ENCODE data around the gene TSPAN6. TPM values are rescaled to one million over a fixed set of nuclear protein-coding genes. Genes with fewer than 3 reads are reported as not detected.

TSPAN6 gene
- total and polyA plus RNA-seq, 2 donors (not counting 3 experiments of a cell fraction or from before 2014, with no cell fraction given): 43.1 to 65.5 TPM

DNA sequence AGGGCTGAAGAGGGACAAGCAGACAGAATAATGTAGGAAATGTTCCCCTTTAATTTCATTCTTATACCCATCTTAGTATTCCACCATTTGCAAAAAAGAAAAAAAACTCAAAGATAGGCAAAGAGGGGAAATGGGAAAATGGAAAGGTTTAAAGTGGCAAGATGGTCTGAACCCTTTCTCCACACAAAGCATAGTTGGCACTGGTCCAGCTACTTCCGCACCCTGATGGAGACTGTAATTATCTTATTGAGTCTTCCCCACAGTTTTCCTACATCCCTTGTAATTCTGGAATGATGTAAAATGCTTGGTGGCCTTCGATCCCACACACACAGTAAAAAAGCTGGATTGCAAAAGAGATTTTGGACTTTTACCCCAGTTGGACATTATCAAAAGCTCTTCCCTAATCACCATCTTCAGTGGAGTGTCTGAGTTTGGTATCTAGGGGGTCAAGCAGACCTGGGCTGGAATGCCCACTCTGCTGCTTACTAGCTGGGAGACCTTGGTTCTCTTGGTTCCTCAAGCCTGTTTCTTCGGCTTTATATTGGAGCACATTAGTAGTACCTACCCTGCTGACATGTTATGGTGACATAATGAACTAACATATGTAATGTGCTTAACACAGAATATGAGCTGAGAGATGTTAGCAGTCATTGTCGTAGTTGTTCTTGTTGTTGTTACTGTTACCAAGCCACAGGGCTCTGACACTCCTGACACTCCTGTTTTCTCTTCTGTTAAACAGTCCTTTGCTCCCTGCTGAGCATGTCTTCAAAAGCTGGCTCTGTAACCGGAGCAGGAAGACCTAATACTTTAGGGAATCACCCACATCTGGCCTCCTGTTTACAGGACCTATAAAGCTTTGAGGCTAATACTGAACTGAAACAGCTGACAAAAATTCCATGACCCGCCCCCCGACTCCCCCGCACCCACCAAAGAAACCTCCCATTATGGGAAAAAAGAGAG lies 12.1 kb upstream of the TSPAN6 start:
- H2AFZ ChIP-seq (ENCODE audit: low read depth, low read length): no peak overlapping the region
- peak overlapping the region; percentile 52 for H3K4me2 ChIP-seq (ENCODE audit: insufficient read depth, low read length)
- BruUV-seq (replicated peaks): no TSS peak
- ChIA-PET CTCF (interaction anchor here (0.6 to 6.8 kb wide), 7 partner anchors 11 to 120 kb away, joined by 3 to 48 read pairs (median 4); partner anchors contain the start of gene TSPAN6), POLR2A (interaction anchor here (1.1 kb wide), 1 partner anchor 12 kb away, joined by 5 read pairs; the partner anchor contains the start of gene TSPAN6)
- peaks cover 76% of the 10 kb centered on the region for H3K4me1 ChIP-seq (ENCODE audit: control insufficient read depth, extremely low read depth, insufficient read depth, low read length)
- FAIRE-seq (peak; percentile 38), DNase-seq (ENCODE audit: low read depth, low spot score) (peak; percentile 58)
- intact Hi-C loops (cut with micrococcal nuclease) (no loop called here), dilution Hi-C loops (cut with MboI; ENCODE audit: extremely low pct_ligation_motif_present, low sequenced_read_pairs) (no loop called here)
- H4K20me1 ChIP-seq (replicated peaks; ENCODE audit: control insufficient read depth, extremely low read depth, insufficient read depth, low read length): no peaks in the 10 kb centered on the region
- H3K9me1 ChIP-seq (replicated peaks; ENCODE audit: control insufficient read depth, extremely low read depth, insufficient read depth, low read length): no peaks in the 10 kb centered on the region
- H3K9me3 ChIP-seq (replicated peaks; ENCODE audit: control insufficient read depth, insufficient read depth, low read length): no peaks in the 10 kb centered on the region
- H3K27me3 ChIP-seq (ENCODE audit: control insufficient read depth in 2 of 2, insufficient read depth in 2 of 2, low read length in 2 of 2): no peaks in the 10 kb centered on the region
- peak overlapping the region; percentile 99 for H3K27ac ChIP-seq (ENCODE audit: insufficient read depth, low read depth, low read length)
- peak overlapping the region; percentile 75 for H3K9ac ChIP-seq (replicated peaks; ENCODE audit: extremely low read depth, insufficient read depth, low read length)
- TF ChIP-seq JUN (IDR thresholded peaks at IDR 0.05; ENCODE audit: borderline replicate concordance, insufficient read depth, insufficient read length, low read depth) (peak; percentile 32), GATA2 (IDR thresholded peaks at IDR 0.05; ENCODE audit: insufficient read depth, insufficient read length, low read depth, low read length) (no peak), POLR2A (IDR thresholded peaks at IDR 0.05; ENCODE audit: low read depth, low read length) (peak; percentile 27)
- TF ChIP-seq, protein P1, sequence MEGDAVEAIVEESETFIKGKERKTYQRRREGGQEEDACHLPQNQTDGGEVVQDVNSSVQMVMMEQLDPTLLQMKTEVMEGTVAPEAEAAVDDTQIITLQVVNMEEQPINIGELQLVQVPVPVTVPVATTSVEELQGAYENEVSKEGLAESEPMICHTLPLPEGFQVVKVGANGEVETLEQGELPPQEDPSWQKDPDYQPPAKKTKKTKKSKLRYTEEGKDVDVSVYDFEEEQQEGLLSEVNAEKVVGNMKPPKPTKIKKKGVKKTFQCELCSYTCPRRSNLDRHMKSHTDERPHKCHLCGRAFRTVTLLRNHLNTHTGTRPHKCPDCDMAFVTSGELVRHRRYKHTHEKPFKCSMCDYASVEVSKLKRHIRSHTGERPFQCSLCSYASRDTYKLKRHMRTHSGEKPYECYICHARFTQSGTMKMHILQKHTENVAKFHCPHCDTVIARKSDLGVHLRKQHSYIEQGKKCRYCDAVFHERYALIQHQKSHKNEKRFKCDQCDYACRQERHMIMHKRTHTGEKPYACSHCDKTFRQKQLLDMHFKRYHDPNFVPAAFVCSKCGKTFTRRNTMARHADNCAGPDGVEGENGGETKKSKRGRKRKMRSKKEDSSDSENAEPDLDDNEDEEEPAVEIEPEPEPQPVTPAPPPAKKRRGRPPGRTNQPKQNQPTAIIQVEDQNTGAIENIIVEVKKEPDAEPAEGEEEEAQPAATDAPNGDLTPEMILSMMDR (IDR thresholded peaks at IDR 0.05; ENCODE audit: extremely low read depth in 1 of 2, insufficient read depth in 1 of 2, low read depth in 1 of 2, low read length in 2 of 2): no peak
- H3K79me2 ChIP-seq (ENCODE audit: control insufficient read depth, insufficient read depth, low read length): peaks cover 70% of the 10 kb centered on the region
- peaks cover 0 to 10% of the 10 kb centered on the region in 2 experiments for H3K36me3 ChIP-seq (ENCODE audit: control insufficient read depth in 2 of 2, extremely low read depth in 1 of 2, insufficient read depth in 2 of 2, low read length in 2 of 2)
- no peak overlapping the region for H3K4me3 ChIP-seq (replicated peaks in 1 of 3; ENCODE audit: insufficient read depth in 1 of 3, low read depth in 1 of 3, low read length in 3 of 3)

Measured in endothelial cell of umbilical vein (primary cell).